Measurements from ENCODE around the gene SRM. TPM values are rescaled to one million over a fixed set of nuclear protein-coding genes. Genes with fewer than 3 reads are reported as not detected.
"Not testable (repeated sequence)": the region's sequence is repeated elsewhere in the genome, so short reads cannot be mapped to it uniquely, and the experiment has no call there.

The SRM gene
- total and polyA plus RNA-seq, 8 donors: 51.8 to 266 (median 94.8) TPM

GRCh38 chr1:11064942-11065341, 5.1 kb upstream of the SRM start:
- ATAC-seq (no peak), DNase-seq (no peak), FAIRE-seq (no peak)
- H3K4me3 ChIP-seq: no peak overlapping the region
- peaks cover 0 to 3% (median 0%) of the 10 kb centered on the region in 3 donors for H3K4me1 ChIP-seq
- H3K9me3 ChIP-seq: no peaks in the 10 kb centered on the region
- H3K27ac ChIP-seq: no peak overlapping the region
- peaks cover 0 to 35% (median 20%) of the 10 kb centered on the region in 3 donors for H3K36me3 ChIP-seq
- WGBS, 2 donors: 98 to 100% methylated on average over 3 of the region's 3 CpGs
- intact Hi-C loops (cut with DNase I): no loop called here
- H3K27me3 ChIP-seq: no peaks in the 10 kb centered on the region
- no peak for TF ChIP-seq CTCF (IDR thresholded peaks at IDR 0.05)

GRCh38 chr1:11063937-11064537, 4.2 kb upstream of the SRM start:
- H3K36me3 ChIP-seq: peaks cover 0 to 29% (median 14%) of the 10 kb centered on the region in 3 donors
- DNase-seq; H3K27ac ChIP-seq; H3K27me3 ChIP-seq; H3K4me1 ChIP-seq; intact Hi-C loops (cut with DNase I); ATAC-seq; H3K9me3 ChIP-seq; H3K4me3 ChIP-seq; FAIRE-seq: not testable (repeated sequence)
- WGBS, 2 donors: 89 to 92% methylated on average over 17 to 18 of the region's 18 CpGs

- peaks cover 0 to 7% (median 0%) of the 10 kb centered on the region in 3 donors for H3K4me1 ChIP-seq
- DNase-seq: no peak
- ATAC-seq: no peak
- H3K27ac ChIP-seq: no peak overlapping the region
- TF ChIP-seq CTCF (IDR thresholded peaks at IDR 0.05): no peak
- no peak overlapping the region for H3K4me3 ChIP-seq
- WGBS, 2 donors: 72 to 86% methylated on average over 3 of the region's 3 CpGs
- H3K9me3 ChIP-seq: no peaks in the 10 kb centered on the region
- H3K36me3 ChIP-seq: peaks cover 0 to 19% (median 8%) of the 10 kb centered on the region in 3 donors
- intact Hi-C loops (cut with DNase I): no loop called here
- no peaks in the 10 kb centered on the region for H3K27me3 ChIP-seq
- FAIRE-seq: no peak
These were observed 3.2 kb upstream of the SRM start for GRCh38 chr1:11062965-11063401.

GRCh38 chr1:11061652-11062365, 2.0 kb upstream of the SRM start:
- TF ChIP-seq CTCF (IDR thresholded peaks at IDR 0.05): no peak
- Histone ChIP-seq H3K27me3 (no peaks in the 10 kb centered on the region), H3K9me3 (no peaks in the 10 kb centered on the region), H3K27ac (no peak overlapping the region), H3K36me3 (peaks cover 0 to 13% (median 6%) of the 10 kb centered on the region in 3 donors), H3K4me3 (peak overlapping the region in 1 of 4 donors; percentile 89), H3K4me1 (peaks cover 0 to 7% (median 0%) of the 10 kb centered on the region in 3 donors)
- DNase-seq: no peak
- FAIRE-seq: no peak
- WGBS, 2 donors: 52 to 54% methylated on average over 5 of the region's 5 CpGs
- intact Hi-C loops (cut with DNase I): no loop called here
- ATAC-seq: no peak

GRCh38 chr1:11059155-11059967, 457 bp downstream of the SRM start:
- Histone ChIP-seq H3K27me3 (no peaks in the 10 kb centered on the region), H3K4me1 (peaks cover 0 to 7% (median 0%) of the 10 kb centered on the region in 3 donors), H3K9me3 (no peaks in the 10 kb centered on the region), H3K4me3 (peak overlapping the region; percentile 95 to 99 (median 96)), H3K36me3 (peaks cover 2 to 11% (median 5%) of the 10 kb centered on the region in 3 donors), H3K27ac (peak overlapping the region; percentile 20 to 68 (median 46))
- FAIRE-seq: no peak
- 1 to 2% methylated on average over 52 to 72 of the region's 72 CpGs for WGBS, 2 donors
- DNase-seq: peak in 4 of 6 donors; percentile 28 to 84 (median 49)
- ATAC-seq: peak in 2 of 4 donors; percentile 2 to 5
- intact Hi-C loops (cut with DNase I): no loop called here
- no peak for TF ChIP-seq CTCF (IDR thresholded peaks at IDR 0.05)
